Stimulated activated CD8-positive, alpha-beta memory T cell treated with anti-CD3 and anti-CD28 coated beads, Interleukin-12 subunit alpha, Interleukin-12 subunit beta, amount 100 ng/mL, for 24 hours (primary cell): ENCODE data around the gene ZBTB25.

Source experiments
- DNase-seq: peaks from one replicate; pipeline ENCODE4 v3.0.0-alpha.2; 2020; ENCODE audit errors: extremely low read depth

ZBTB25 gene

DNA sequence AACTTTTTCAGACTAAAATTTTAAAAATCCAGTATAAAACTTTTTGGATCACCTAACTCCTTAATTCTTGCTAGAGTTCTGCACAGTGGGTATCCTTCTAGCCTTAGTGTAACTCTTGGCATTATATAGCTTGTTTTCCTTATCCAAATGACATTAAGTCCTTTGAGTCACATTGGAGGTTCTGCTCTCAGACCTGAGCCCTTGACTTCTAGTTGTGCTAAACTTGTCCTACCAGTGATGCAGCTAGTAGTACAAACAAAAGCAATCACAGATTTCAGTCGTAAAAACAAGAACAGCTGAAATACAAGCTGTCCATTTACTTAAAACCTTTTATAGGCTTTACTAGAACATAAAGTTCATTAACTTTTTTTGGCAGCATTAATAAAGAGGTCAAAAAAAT lies 11.4 kb upstream of the ZBTB25 start:
- DNase-seq, result no peak

GRCh38 chr14:64513271-64513670 lies 9.6 kb upstream of the ZBTB25 start:
- no peak for DNase-seq

DNA sequence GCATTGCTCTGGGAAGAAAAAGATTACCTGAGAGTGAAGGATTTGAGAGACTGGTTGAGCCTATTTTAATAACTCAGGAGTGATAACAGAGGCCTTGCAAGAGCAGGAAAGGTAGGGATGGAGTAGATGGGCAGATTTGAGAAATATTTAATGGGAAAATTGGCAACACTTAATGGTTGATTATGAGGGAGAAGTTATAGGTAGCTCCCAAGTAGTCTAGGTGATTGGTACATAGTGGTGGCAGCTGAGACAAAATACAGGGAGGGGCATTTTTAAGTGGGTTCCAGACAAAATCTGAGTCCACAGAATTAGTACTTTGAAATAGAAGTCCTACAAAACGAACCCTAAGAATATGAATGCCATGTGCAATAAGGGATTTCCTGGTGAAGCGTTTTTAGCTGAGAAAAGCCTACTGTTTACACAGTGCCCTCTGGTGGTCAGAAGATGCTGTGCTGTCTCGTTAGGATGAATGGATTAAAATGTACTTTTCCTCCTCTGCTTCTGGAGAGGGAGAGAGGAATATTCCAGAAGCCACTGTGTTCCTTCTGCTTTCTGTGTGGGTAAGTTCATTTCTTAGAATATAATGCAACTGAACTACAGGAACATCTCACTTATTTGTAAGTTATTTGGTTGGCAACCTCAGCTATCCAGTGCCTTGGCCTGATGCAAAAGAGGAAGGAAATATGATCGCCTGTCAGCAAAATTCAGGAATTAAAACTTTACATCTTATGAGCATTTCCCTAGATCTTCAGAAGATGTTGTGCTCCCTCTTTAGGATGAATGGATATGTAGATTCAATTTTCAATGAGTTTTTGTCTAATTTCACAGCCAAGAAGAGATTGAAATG lies 7.4 kb upstream of the ZBTB25 start:
- peak; percentile 32 for DNase-seq

GRCh38 chr14:64509036-64509435 lies 5.4 kb upstream of the ZBTB25 start:
- DNase-seq, result no peak

DNA sequence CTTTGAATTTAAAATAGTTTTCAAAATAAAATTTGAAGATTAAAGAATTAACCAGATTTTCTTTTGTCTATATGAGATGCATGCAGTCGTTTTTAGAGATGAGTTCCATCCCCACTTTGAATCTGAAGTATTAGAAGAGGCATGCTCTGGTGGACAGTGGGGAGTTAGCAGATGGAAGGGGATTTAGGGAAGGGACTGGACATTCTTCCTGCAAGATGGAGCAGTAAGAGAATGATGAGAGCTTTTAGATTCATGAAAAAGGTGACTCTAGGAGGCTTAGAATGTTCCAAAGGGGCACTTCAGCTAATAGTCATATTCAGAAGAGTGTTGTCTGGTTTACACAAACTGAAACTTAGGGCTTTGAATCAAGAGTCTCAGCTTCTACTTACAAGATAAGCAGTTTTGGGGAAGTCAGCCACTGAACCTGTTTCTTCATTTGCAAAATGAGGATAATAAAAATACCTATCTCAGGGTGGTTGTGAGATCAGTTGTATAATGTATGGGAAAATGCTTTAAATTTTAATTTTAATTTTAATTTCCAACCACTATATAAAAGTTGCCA lies 4.7 kb upstream of the ZBTB25 start:
- no peak for DNase-seq

GRCh38 chr14:64507376-64508156 lies 3.9 kb upstream of the ZBTB25 start:
- no peak for DNase-seq

- no peak for DNase-seq
These were observed 3.1 kb upstream of the ZBTB25 start for GRCh38 chr14:64506721-64507120.

- peak; percentile 70 for DNase-seq
These were observed 1.5 kb upstream of the ZBTB25 start for GRCh38 chr14:64504897-64505794.

DNA sequence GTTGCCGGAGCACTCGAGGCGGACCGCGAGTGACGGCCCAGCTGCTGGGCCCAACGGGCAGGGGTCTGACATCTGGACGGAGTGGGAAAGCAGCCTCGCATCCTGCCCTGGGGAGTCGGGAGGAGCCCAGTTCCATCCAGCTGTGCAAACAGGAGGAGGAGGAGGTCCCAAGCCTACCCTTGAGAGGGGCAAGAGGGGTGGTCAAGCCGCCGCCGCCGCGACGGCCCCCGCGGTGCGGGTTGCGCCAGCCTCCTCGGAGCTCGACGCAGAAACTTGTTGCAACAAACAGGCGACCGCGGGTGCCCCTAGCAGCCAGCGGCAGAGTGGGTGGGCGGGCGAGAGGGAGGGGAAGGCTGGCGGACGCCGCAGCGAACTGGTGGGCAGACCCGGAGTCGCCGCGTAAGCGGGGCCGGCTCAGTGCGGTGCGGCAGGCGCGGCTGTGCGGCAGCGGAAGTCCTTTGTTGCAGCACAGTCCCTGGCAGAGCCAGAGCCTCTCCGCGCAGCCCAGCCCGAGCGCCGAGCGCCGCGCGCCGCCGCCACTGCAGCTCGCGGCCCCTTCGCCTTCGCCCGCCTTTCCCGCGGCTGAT lies 765 bp upstream of the ZBTB25 start, which contains the start of gene ZBTB1:
Gene ZBTB1, plus strand, starts transcription at position 461 of the 587 bp plus-strand sequence. CDS start 16,735 bp downstream, outside the sequence.
- peak; percentile 78 for DNase-seq

- DNase-seq, result no peak
These were observed 678 bp downstream of the ZBTB25 start for GRCh38 chr14:64502887-64503433.

DNA sequence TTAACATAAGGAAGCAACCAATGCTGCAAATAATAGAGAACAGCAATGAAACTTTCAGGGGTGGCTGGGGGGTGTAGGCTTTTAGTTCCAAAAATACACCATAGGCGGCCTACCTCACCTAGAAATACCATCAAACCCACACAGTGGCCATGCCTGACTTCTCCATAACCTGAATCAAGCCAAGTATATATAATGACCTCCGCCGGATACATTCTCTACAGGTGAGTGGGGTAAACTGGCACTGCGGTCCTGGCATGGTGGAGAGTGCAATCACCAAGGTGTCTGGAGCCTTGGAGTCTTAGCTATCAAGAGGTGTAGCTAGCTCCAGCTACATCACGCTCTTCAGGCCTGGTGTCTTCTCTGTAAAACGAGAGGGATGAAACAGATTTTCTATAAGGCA lies 1.2 kb downstream of the ZBTB25 start:
- DNase-seq, result no peak

GRCh38 chr14:64501411-64502171 lies 2.0 kb downstream of the ZBTB25 start:
- no peak for DNase-seq

GRCh38 chr14:64500088-64500487 lies 3.5 kb downstream of the ZBTB25 start:
- no peak for DNase-seq

DNA sequence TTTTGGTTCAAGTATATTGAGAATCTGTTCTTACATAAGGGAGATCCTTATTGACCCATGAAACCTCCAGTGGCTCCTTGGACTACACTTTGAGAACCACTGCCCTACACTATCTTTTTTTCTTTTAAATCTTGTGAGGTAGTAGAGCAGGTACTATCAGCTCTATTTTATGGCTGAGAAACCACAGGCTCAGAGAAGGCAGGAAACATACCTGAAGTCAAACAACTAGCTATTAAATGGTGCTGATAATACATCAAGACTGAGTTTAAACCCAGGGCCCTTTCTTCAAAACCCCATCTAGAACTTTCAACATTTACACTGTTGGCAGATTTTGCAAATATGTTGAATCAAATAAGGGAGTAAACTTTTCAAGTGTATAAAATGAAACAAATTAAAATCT lies 6.9 kb downstream of the ZBTB25 start:
- no peak for DNase-seq

GRCh38 chr14:64495252-64495651 lies 8.4 kb downstream of the ZBTB25 start:
- DNase-seq, result no peak

DNA sequence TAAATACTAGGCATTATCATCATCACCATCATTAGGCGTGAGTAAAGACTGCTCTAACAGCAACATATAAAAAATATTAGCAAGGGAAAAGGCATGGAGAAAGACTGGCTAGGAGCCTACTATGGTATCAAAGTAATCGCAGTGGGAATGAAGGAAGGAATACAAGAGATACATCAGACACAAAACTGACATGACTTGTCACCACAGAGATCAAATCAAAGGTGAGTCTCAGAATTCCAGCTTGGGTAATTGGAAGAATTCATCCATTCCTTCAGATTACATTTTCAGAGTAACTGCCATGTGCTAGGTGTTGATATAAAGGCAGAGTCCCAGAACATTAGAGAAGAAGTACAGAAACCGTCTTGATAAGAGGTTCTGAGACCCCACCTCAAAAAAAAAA lies 10.2 kb downstream of the ZBTB25 start:
- DNase-seq, result no peak

DNA sequence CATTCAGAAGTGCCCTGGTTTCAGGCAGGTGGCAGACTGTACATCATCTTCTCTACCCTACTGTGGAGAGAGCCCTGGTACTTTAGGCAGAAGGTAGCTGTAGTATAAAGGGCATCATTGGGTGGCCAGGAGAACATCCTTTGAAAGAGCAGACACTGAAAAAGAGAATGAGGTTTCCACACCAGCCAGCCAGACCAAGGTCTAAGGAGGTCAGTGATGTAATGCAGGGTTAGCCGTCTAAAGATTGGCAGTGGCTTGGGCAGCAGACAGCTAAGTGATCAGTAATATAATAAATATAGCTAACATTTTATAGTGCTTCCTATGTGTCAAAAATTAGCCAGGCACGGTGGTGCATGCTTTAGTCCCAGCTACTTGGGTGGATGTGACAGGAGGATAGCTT lies 12.0 kb downstream of the ZBTB25 start:
- DNase-seq, result no peak

DNA sequence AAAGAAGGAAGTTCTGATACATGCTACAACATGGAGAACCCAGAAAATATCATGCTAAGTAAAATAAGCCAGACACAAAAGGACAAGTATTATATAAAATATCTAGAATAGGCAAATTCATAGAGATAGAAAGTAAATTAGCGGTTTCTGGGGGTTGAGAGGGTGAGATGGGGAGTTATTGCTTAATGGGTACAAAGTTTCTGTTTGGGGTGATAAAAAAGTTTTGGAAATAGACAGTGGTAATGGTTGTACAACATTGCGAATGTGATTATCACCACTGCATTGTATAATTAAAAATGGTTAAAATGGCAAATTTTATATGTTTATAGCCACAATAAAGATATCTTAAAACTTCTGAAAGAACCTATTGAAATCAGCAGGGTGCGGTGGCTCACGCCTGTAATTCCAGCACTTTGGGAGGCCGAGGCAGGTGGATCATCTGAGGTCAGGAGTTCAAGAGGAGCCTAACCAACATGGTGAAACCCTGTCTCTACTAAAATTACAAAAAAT lies 15.0 kb downstream of the ZBTB25 start:
- no peak for DNase-seq

GRCh38 chr14:64478634-64479250 lies 24.9 kb downstream of the ZBTB25 start:
- no peak for DNase-seq
